HepG2 (cell line): ENCODE data around the gene GLRA3. TPM values are rescaled to one million over a fixed set of nuclear protein-coding genes. Genes with fewer than 3 reads are reported as not detected.

Experiments
- ATAC-seq: fragments of 200-7000 bp; cut with Tn5 transposase; 3 replicates; pipeline ENCODE4 v1.9.1; 2020; ENCODE audit warnings: mild to moderate bottlenecking, moderate library complexity
- BruUV-seq: library from RNA; stranded (reverse); fragments of 400-500 nt; replicated peaks from 2 replicates; lab custom pipeline; 2021; lab: Mats Ljungman, UMichigan
- CTCF ChIA-PET: fragments of 300-600 bp; formaldehyde crosslinking; extraction: SDS; loops from one replicate; lab custom pipeline; 2021; ENCODE audit warnings: low total read pairs, inconsistent platforms, low intra/inter-chr PET ratio; lab: Yijun Ruan, JAX
- POLR2A ChIA-PET: fragments of 350-600 bp; sonication (Branson Sonifier 250); formaldehyde crosslinking; loops from one replicate; lab custom pipeline; 2020; ENCODE audit warnings: antibody characterized with exemption, inconsistent platforms; lab: Yijun Ruan, JAX
- DNase-seq: peaks from one replicate; pipeline ENCODE4 v3.0.0-alpha.2; 2015; ENCODE audit warnings: low spot score
- FAIRE-seq: peaks from 3 replicates; lab custom pipeline; 2011; peaks lifted over from hg19 to GRCh38; lab: Jason Lieb, UNC
- H2AFZ ChIP-seq: one replicate; pipeline ENCODE4 v1.6.1; 2011; ENCODE audit warnings: low read length, inconsistent platforms
- H3K27ac ChIP-seq: fragments of 300-600 bp; 3 replicates; pipeline ENCODE4 v1.8.0; 2011; ENCODE audit warnings: mixed run types, mild to moderate bottlenecking, mixed read lengths, low read length, inconsistent platforms; ENCODE audit not compliant: insufficient read depth; ENCODE audit errors: extremely low read length
- H3K27me3 ChIP-seq, 2 experiments: fragments of 200-600 bp in 1 of 2; 2 replicates in 1 of 2; 3 replicates in 1 of 2; pipeline versions ENCODE4 v1.6.0 to v1.8.0; 2011; ENCODE audit warnings: low read length in 2 of 2, mild to moderate bottlenecking in 2 of 2, moderate library complexity in 2 of 2, inconsistent platforms in 1 of 2; ENCODE audit not compliant: insufficient read depth in 2 of 2, control insufficient read depth in 1 of 2
- H3K36me3 ChIP-seq, 2 experiments: fragments of 200-600 bp in 1 of 2; replicated peaks in 1 of 2; 2 replicates in 1 of 2; 3 replicates in 1 of 2; pipeline versions ENCODE4 v1.5.1 to v1.8.0; 2011; ENCODE audit warnings: low read length in 2 of 2, inconsistent platforms in 1 of 2; ENCODE audit not compliant: insufficient read depth in 2 of 2, control insufficient read depth in 1 of 2
- H3K4me1 ChIP-seq: 2 replicates; pipeline ENCODE4 v1.5.1; 2012; ENCODE audit warnings: low read length, inconsistent platforms; ENCODE audit not compliant: insufficient read depth
- H3K4me2 ChIP-seq: 2 replicates; pipeline ENCODE4 v1.6.0; 2011; ENCODE audit warnings: low read depth, low read length, inconsistent platforms
- H3K4me3 ChIP-seq, 3 experiments: fragments of 200-600 bp in 1 of 3; sonication (generic), shearing (Covaris generic) in 1 of 3; replicated peaks in 1 of 3; 2 replicates each; pipeline ENCODE4 v1.5.1; 2011 to 2016; ENCODE audit warnings: low read length in 3 of 3, inconsistent platforms in 2 of 3, low read depth in 2 of 3, mild to moderate bottlenecking in 2 of 3, control low read depth in 1 of 3, mixed read lengths in 1 of 3; ENCODE audit not compliant: insufficient read depth in 1 of 3
- H3K79me2 ChIP-seq: one replicate; pipeline ENCODE4 v1.6.1; 2011; ENCODE audit warnings: low read length, inconsistent platforms; ENCODE audit not compliant: insufficient read depth
- H3K9ac ChIP-seq: 2 replicates; pipeline ENCODE4 v1.6.0; 2011; ENCODE audit warnings: mild to moderate bottlenecking, low read depth, low read length, inconsistent platforms; ENCODE audit not compliant: insufficient read depth
- H3K9me3 ChIP-seq: 2 replicates; pipeline ENCODE4 v1.5.1; 2012; ENCODE audit warnings: mild to moderate bottlenecking, low read length
- H4K20me1 ChIP-seq: 2 replicates; pipeline ENCODE4 v1.6.0; 2011; ENCODE audit warnings: inconsistent platforms, mild to moderate bottlenecking, low read length, moderate library complexity; ENCODE audit not compliant: insufficient read depth
- ATF5 ChIP-seq: sonication (generic); formaldehyde crosslinking; IDR thresholded peaks from 2 replicates; pipeline ENCODE4 v1.4.0; 2020; ENCODE audit warnings: mild to moderate bottlenecking, low read depth, missing genetic modification reagents
- BRD4 ChIP-seq: sonication (generic); formaldehyde crosslinking; IDR thresholded peaks from 2 replicates; pipeline ENCODE4 v1.4.0; 2020; ENCODE audit warnings: missing genetic modification reagents
- CREBL2 ChIP-seq: sonication (generic); formaldehyde crosslinking; IDR thresholded peaks from 2 replicates; pipeline ENCODE4 v1.8.1; 2023; ENCODE audit warnings: missing genetic modification reagents, mild to moderate bottlenecking, borderline replicate concordance
- GATA4 ChIP-seq: sonication (generic); IDR thresholded peaks from 2 replicates; pipeline ENCODE4 v1.6.1; 2016; ENCODE audit warnings: antibody characterized with exemption, low read depth, borderline replicate concordance
- HNRNPL ChIP-seq: fragments of 200-400 bp; formaldehyde crosslinking; IDR thresholded peaks from 2 replicates; pipeline ENCODE4 v1.6.1; 2017; ENCODE audit warnings: mild to moderate bottlenecking, low read depth, low read length
- MAFF ChIP-seq: IDR thresholded peaks from 2 replicates; pipeline ENCODE4 v1.6.1; 2011; ENCODE audit warnings: low read depth, low read length, improper control_type of control experiment
- MAZ ChIP-seq, 2 experiments: sonication (generic) in 1 of 2; formaldehyde crosslinking in 1 of 2; IDR thresholded peaks; 2 replicates each; pipeline versions ENCODE4 v1.5.0 to v1.6.1; 2012 to 2020; ENCODE audit warnings: low read depth in 2 of 2, mild to moderate bottlenecking in 2 of 2, borderline replicate concordance in 1 of 2, improper control_type of control experiment in 1 of 2, low read length in 1 of 2, missing genetic modification reagents in 1 of 2, moderate library complexity in 1 of 2
- NBN ChIP-seq: fragments of 450-650 bp; conservative IDR thresholded peaks from 2 replicates; pipeline ENCODE4 v1.6.1; 2017
- NR3C1 ChIP-seq: sonication (generic); formaldehyde crosslinking; IDR thresholded peaks from 2 replicates; pipeline ENCODE4 v1.4.0; 2020; ENCODE audit warnings: missing genetic modification reagents
- PAF1 ChIP-seq: IDR thresholded peaks from 2 replicates; pipeline ENCODE4 v1.6.1; 2016; ENCODE audit warnings: missing genetic modification reagents, missing compliant biosample characterization
- SP4 ChIP-seq: sonication (generic); formaldehyde crosslinking; IDR thresholded peaks from 2 replicates; pipeline ENCODE4 v1.8.1; 2023; ENCODE audit warnings: mild to moderate bottlenecking, missing genetic modification reagents
- TEAD2 ChIP-seq: sonication (generic); formaldehyde crosslinking; IDR thresholded peaks from 2 replicates; pipeline ENCODE4 v1.9.0; 2021; ENCODE audit warnings: missing genetic modification reagents
- TRIM24 ChIP-seq: sonication (generic); formaldehyde crosslinking; IDR thresholded peaks from 2 replicates; pipeline ENCODE4 v1.8.0; 2022; ENCODE audit warnings: mild to moderate bottlenecking, missing genetic modification reagents
- ZNF143 ChIP-seq: sonication (generic); formaldehyde crosslinking; IDR thresholded peaks from 2 replicates; pipeline ENCODE4 v1.4.0; 2020; ENCODE audit warnings: missing genetic modification reagents
- ZNF572 ChIP-seq: sonication (generic); formaldehyde crosslinking; IDR thresholded peaks from 2 replicates; pipeline ENCODE4 v1.5.1; 2020; ENCODE audit warnings: mild to moderate bottlenecking, missing genetic modification reagents
- ZNF784 ChIP-seq: sonication (generic); formaldehyde crosslinking; IDR thresholded peaks from 2 replicates; pipeline ENCODE4 v1.5.1; 2020; ENCODE audit warnings: missing genetic modification reagents, mild to moderate bottlenecking, borderline replicate concordance
- WGBS: methylation state at CpG from one replicate; pipeline ENCODE4 v1.1.6; 2017; ENCODE audit warnings: low lambda C conversion rate; 5-methylcytosine and 5-hydroxymethylcytosine counted together
- in situ Hi-C: cut with HindIII; loops from 2 replicates; pipeline ENCODE4 v1.10.0; 2017; ENCODE audit warnings: low pct_unique_long_range_greater_than_20kb; ENCODE audit not compliant: extremely low pct_ligation_motif_present
- intact Hi-C: fragments of 100-400 bp; cut with micrococcal nuclease; formaldehyde crosslinking; loops from one replicate; pipeline ENCODE4 v1.10.0; 2022; ENCODE audit not compliant: unreplicated experiment
- polyA plus RNA-seq, 8 experiments: library from polyadenylated mRNA; depleted of rRNA in 3 of 8; stranded (reverse) in 7 of 8; unstranded in 1 of 8; fragments of >200 nt; fragmentation: Illumina TruSeq in 4 of 8; extraction: Trizol in 4 of 8; gene quantifications; 2 replicates each; pipeline versions ENCODE4 v1.2.1 to v1.2.3, GENCODE V29; 2011 to 2016; ENCODE audit warnings: low read depth in 4 of 8, missing spikeins in 1 of 8, mixed read lengths in 1 of 8; ENCODE audit not compliant: insufficient read depth in 1 of 8
- total RNA-seq, 5 experiments: library from RNA; depleted of rRNA; stranded (reverse); fragments of >200 nt; fragmentation: Illumina TruSeq; extraction: Trizol; gene quantifications; 2 replicates each; pipeline ENCODE4 v1.2.3, GENCODE V29; 2016; ENCODE audit warnings: low read depth in 1 of 5

GLRA3 gene
- total and polyA plus RNA-seq, 2 of the 13 experiments (the other 11 are each of a cell fraction or from before 2014, with no cell fraction given): not detected

- WGBS: 4% methylated on average over 1 of the region's 1 CpG
- Histone ChIP-seq H3K27me3 (no peaks in the 10 kb centered on the region), H3K4me1 (no peaks in the 10 kb centered on the region), H3K4me2 (no peak overlapping the region), H3K27ac (no peak overlapping the region), H4K20me1 (no peaks in the 10 kb centered on the region), H3K9me3 (peaks cover 42% of the 10 kb centered on the region), H3K36me3 (no peaks in the 10 kb centered on the region), H3K4me3 (no peak overlapping the region), H3K9ac (no peak overlapping the region), H3K79me2 (no peaks in the 10 kb centered on the region), H2AFZ (no peak overlapping the region)
- CTCF ChIA-PET: no interaction called here
- FAIRE-seq (no peak), DNase-seq (no peak), ATAC-seq (no peak)
- POLR2A ChIA-PET: no interaction called here
- intact Hi-C loops: no loop called here
- TF ChIP-seq PAF1 (CRISPR knock-in tag): no peak
- no peak for TF ChIP-seq ZNF143 (CRISPR knock-in tag)
- TF ChIP-seq BRD4: no peak
- TF ChIP-seq GATA4: no peak
- no peak for TF ChIP-seq HNRNPL
- no peak for TF ChIP-seq NR3C1 (CRISPR knock-in tag)
- no peak for TF ChIP-seq ZNF784 (CRISPR knock-in tag)
- TF ChIP-seq TRIM24 (CRISPR knock-in tag): no peak
- no peak for TF ChIP-seq ATF5 (CRISPR knock-in tag)
- no peak for TF ChIP-seq MAFF
- no peak for TF ChIP-seq ZNF572 (CRISPR knock-in tag)
- TF ChIP-seq MAZ (IDR thresholded peaks at IDR 0.05; ENCODE audit: borderline replicate concordance, low read depth, low read length): no peak
- TF ChIP-seq MAZ (CRISPR knock-in tag; IDR thresholded peaks at IDR 0.05; ENCODE audit: low read depth): no peak
- TF ChIP-seq CREBL2 (CRISPR knock-in tag): no peak
- no peak for TF ChIP-seq SP4
- TF ChIP-seq TEAD2: no peak
- no peak for TF ChIP-seq NBN
- no TSS peak for BruUV-seq
- in situ Hi-C loops: no loop called here
Measured at GRCh38 chr4:174805746-174806145, 23.3 kb downstream of the GLRA3 start.
